GM19351 (cell line): ENCODE measurements around the gene DUSP12.
"Not testable (repeated sequence)": the region's sequence is repeated elsewhere in the genome, so short reads cannot be mapped to it uniquely, and the experiment has no call there.

ENCODE experiments used
- ATAC-seq: cut with Tn5 transposase; IDR thresholded peaks from one replicate; pipeline ENCODE4 v1.9.1; 2021; ENCODE audit warnings: mild to moderate bottlenecking, moderate library complexity; ENCODE audit not compliant: unreplicated experiment

The DUSP12 gene

DNA sequence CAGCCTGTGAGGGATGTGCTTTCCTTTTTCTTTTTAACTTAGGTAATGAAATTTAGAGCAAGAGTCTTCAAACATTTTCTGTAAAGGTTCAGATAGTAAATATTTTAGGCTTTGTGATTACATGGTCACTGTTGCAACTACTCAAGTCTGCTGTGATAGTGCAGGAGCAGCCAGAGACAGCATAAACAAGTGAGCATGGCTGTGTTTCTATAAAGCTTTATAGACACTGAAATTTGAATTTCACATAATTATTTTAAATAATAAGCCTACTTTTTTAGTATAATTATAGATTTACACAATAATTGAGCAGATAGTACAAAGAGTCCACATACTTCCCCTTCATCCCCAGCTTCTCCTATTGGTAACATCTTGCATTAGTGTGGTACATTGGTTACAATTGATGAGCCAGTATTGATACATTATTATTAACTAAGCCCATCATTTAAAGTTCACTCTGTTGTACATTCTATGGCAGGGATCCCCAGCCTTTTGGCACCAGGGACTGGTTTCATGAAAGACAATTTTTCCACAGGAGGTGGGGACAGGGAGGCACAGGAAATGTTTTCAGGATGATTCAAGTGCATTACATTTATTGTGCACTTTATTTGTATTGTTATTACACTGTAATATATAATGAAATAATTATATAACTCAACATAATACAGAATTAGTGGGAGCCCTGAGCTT, 19.5 kb downstream of the DUSP12 start:
- ATAC-seq: no peak

DNA sequence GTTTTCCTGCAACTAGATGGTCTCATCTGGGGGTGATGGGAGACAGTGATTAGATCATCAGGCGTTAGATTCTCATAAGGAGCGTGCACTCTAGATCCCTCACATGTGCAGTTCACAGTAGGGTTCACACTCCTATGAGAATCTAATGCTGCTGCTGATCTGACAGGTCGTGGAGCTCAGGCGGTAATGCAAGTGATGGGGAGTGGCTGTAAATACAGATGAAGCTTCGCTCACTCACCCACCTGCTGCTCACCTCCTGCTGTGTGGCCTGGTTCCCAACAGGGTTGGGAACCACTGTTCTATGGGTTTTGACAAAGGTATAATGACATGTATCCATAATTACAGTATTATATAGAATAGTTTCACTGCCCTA, 20.1 kb downstream of the DUSP12 start:
- ATAC-seq: not testable (repeated sequence)

DNA sequence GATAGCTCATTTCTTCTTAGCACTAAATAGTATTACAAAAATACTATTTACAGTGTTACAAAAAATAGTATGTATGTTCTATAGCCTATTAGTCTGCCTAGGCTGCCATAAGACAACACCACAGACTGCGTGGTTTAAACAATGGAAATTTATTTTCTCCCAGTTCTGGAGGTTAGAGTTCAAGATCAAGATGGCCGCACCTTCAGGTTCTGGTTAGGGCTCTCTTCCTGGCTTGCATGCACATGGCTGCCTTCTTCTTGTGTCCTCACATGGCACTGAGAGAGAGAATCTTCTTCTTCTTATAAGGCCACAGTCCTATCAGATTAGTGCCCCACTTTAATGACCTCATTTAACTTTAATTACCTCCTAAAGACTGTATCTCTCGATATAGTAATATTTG, 20.7 kb downstream of the DUSP12 start:
- no peak for ATAC-seq

DNA sequence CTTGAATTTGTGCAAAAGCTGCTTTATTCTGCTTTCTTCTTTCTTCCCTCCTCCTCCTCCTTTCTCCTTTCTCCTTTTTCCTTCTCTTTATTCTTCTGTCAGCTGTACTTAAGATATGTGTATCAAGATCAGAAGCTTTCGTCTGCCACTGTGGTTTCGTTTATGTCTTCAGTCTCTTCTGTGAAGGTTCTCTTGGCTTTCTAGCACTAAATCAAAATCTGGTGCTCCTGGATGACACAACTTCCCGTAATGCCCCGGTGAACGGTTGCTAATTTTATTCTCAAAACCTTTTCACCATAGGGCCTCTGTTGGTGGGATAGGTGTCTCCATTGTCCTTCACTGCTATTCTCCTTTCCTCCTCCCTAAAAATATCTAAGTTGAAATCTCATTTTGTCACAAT, 21.6 kb downstream of the DUSP12 start:
- no peak for ATAC-seq

DNA sequence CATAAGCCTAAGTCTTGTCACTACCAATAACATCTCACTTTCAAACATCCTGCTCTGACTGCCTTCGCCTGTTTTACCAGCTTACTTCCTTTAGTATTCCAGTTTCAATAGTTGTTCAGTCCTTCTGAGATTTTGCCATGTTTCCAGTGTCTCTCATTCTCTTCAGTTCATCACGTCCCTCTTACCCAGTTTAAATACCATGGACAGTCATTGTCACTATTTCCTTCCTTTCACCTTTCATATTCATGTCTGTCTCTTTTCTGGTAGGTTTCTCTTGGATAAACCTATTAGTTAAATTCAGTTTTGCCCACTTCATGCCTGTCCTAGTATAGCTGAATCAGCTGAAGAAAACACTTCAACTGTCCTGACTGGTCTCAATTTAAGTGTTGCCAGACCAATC, 22.4 kb downstream of the DUSP12 start:
- ATAC-seq: no peak

DNA sequence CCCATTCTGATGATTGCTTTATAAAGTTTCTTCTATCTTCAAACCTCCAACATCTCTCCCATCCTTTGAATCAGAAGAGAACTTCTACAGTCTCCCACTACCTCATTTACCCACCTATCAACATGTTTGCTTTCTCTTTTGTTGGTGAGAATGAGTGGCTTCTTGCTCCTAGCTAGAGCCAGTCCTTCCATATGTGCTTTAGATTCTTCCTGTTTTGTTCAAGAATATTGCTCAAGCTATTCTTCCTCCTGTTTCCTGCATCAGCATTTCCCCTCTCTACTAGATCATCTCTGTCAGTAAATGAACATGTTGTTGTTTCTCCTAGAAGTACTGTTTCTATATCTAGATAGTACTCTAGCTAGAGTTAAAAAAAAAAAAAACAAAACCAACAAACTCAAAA, 22.8 kb downstream of the DUSP12 start:
- ATAC-seq: no peak

DNA sequence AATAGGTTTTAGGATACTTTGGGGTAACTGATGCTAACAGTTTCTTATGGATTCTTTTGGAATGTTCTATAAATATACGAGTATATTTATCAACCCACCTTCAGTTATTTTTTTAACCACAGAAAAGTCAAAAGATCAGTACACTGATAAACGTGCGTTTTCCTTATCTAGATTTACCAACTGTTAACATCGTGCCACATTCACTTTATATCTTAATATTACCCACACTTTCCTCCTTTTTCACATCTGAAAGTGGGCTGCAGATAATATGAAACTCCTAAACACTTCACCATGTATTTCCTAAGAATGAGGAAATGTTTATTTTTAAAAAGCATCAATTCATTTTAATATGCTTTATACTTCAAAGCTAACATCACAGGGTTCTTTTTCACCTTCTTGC, 24.2 kb downstream of the DUSP12 start:
- no peak for ATAC-seq

DNA sequence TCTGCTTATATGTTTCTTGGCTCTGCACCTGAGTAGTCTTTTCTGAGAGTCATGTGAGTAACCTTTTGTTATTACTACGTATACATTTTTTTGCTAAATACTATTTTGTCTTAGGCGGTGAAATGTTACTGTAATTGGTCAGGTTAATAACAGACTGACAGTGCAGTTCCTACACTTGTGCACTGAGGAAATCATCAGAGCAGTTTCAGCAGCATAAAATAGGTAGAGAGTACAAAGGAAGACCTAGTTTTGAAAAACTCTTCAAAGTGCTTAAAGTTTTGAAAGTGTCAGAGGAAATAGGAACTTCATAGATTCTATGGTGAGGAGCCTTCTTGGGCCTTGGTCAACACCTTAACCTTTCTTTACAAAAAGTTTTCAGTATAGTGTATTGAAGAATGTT, 27.7 kb downstream of the DUSP12 start:
- no peak for ATAC-seq

DNA sequence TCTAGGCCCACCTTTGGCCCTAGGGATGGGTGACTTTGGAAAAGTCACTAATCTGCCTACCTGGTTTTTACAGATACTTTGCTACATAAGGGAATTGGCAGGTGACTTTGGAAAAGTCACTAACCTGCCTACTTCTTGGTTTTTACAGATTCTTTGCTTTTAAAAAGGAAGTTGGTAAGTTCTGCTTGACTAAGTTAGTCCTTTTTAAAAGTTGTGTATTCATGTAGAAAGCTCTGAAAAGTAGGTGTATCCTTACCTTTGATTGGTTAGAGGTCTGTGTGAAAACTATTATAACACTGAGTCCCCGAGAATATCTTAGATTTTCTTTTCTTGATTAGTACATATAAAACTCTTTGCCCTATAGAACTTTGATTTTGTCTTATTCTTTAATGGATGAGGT, 28.9 kb downstream of the DUSP12 start:
- no peak for ATAC-seq

DNA sequence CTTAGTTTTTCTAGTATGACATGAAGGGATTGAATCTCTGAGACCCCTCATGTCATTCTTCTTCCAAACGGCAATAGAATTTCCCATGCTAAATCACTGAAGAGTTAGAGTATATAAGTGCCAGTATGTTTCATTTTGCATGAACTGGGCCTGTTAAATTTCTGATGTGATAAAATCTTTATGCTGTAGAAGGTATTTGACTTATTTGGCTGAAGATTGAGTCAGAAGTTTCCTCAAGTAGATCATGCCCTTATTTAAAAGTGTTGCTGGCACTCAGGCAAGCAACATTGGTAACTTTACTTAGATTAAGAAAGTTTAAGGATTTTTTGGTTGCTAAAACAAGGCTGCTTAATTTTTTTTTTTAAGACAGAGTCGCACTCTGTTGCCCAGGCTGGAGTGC, 29.8 kb downstream of the DUSP12 start:
- no peak for ATAC-seq

DNA sequence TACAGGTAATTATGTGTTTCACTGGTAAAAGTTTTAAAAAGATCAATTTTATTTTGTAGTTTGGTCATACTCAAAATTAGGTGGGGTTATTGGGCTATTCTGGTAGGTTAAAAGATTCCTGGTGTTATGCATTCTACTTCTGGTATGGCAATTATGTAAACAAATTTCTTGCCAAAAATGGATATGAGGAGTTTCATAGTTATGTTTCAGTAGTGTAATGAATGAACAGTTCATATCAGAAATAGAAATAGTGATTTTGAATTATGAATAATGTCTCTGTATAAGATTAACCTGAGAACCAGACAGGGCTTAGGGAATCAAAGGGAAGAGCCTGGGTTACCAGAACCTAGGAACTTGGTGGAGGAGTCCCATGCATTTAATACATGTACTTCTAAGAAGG, 32.4 kb downstream of the DUSP12 start:
- ATAC-seq: peak; percentile 63

DNA sequence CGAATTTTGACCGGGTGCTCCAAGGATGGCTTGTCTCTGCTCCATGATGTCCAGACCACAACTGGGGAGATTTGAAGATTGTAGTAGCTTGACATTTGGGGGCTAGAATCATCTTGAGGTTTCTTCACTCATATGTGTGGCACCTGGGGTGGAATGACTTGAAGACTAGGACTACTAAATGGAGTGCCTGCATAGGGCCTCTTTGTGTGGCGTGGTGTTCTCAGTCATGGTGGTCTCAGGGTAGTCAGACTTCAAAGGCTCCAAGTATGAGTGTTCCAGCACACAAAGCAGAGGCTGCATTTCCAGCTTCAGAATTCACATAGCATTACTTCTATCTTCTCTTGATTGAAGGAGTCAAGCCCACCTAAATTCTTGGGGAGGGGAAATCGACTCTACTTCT, 33.3 kb downstream of the DUSP12 start:
- ATAC-seq: no peak

DNA sequence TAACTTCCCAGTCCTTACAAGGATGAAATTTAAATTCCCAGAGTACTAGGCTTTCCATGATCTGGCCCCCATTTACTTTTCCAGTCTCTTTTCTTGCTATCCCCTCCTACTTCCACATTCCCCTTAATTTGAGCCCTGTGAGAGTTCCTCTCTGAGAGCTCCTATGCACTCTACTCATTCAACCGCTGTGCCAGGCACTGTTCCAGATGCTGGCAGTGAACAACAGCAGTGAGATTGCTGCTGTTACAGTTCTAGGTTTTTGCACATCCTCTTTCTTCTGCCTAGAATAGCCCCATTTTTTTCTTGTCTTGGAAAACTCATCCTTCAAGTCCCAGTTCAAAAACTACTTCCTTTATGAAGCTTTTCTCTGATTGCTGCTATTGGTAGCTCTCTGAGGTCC, 35.4 kb downstream of the DUSP12 start:
- ATAC-seq: no peak

DNA sequence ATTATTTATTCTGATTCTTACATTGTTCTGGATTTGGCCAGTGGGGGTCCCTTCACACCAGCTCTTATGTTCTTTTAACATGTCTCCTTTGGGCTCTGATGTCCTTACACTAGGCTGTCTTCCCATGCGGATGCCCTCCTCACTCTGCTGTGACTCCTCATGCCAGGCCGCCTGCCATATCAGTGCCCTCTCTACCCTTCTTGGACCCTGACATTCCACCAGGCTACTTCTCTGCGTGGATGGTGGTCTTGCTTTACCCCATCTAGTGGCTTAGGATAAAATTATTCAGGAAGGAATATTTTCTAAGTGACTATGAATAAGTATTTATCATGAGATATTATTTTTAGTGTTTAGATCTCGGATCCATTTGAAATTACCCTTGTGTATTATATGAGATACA, 37.8 kb downstream of the DUSP12 start:
- ATAC-seq: no peak

DNA sequence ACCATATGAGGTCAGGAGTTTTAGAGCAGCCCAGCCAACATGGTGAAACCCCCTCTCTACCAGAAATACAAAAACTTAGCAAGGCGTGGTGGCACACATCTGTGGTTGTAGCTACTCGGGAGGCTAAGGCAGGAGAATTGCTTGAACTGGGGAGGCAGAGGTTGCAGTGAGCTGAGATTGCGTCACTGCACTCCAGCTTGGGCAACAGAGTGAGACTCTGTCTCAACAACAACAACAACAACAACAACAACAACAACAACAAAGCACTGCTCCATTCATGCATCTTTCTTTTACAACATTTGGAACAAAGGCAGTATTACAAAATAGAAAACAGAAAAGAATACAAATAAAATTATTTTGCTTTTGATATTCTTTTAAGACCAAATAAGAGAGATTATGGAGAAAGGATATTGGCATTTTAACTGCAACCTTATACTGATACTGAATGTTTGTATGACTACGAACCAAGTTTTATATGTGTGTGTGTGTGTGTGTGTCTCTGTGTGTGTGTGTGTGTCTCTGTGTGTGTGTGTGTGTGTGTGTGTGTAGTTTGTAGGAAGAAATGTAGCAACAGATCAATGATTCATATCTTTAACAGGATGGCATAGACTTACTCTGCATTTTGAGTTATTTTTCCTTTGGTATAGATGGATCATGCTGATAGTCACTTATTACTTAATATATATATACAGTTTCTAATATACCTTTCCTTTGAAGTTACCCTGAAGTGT, 41.2 kb downstream of the DUSP12 start:
- ATAC-seq: no peak

DNA sequence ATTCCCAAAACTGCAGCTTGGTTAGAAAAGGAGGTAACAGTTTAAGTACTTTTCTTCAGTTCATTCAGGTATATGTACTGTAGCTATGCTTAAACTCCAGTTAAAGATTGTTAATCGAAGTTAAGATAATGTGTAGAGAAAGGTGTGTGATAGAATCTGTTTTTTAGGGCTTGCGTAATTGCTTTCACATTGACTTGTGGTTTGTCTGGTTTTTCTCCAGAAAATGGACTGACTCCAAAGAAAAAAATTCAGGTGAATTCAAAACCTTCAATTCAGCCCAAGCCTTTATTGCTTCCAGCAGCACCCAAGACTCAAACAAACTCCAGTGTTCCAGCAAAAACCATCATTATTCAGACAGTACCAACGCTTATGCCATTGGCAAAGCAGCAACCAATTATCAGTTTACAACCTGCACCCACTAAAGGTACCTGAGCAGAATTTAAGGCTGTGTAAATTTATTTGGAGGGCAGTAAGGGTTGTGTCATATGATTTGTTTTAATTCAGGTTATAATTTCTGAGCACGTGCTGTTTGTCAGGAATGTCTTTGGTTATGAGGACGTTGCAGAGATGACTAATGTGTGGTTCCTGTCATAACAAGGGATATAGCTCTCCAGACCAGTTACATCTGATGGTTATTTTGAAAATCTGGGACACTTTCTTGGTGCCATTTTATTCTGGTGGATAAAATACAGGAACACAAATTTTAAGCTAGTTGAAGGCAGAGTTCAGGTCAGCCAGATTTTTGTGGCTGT, 42.5 kb downstream of the DUSP12 start:
- ATAC-seq: no peak

DNA sequence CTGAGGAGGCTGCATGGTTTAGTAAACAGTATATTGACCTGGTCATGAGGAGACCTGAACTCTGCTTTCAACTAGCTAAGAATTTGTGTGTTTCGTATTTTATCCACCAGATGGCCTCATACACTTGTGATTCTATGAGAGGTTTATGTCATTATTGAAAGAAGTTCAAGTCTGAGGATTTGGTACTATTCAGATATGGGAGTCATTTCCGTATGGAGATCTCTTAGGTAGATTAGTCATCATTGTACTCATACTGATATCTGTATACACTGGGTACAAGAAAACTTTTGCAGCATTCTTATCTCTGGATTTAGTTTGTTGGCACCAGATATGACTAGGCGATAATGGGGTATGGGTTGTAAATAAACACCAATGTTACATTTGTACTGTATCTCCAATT, 43.2 kb downstream of the DUSP12 start:
- peak; percentile 86 for ATAC-seq

DNA sequence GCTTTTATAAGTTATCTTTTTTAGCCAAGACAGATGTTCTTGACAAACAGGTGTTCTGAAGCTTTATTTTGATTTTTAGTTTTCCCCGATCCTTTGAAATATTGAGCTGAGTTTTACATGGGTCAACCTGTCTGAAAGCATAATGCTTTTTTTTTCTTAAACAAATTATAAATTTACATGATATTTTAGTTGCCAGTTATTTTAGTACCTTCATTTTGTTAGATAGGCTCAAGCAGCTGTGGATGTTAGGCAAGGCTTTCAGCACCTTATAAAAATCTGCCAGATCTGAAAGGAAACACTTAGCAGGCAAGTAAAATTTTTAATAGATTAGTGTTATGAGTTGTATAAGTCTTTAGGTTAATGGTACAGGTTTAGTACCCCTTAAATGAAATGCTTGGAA, 50.2 kb downstream of the DUSP12 start:
- ATAC-seq: no peak

DNA sequence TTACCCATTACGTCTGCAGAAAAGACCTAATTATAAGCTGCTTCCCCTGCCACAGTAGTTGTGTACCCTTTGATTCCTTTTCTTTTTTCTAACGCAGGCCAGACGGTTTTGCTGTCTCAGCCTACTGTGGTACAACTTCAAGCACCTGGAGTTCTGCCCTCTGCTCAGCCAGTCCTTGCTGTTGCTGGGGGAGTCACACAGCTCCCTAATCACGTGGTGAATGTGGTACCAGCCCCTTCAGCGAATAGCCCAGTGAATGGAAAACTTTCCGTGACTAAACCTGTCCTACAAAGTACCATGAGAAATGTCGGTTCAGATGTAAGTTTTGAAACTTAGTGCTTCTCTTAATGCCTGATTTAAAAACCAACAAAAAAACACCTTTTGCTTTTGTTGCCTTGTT, 52.4 kb downstream of the DUSP12 start:
- ATAC-seq: no peak

DNA sequence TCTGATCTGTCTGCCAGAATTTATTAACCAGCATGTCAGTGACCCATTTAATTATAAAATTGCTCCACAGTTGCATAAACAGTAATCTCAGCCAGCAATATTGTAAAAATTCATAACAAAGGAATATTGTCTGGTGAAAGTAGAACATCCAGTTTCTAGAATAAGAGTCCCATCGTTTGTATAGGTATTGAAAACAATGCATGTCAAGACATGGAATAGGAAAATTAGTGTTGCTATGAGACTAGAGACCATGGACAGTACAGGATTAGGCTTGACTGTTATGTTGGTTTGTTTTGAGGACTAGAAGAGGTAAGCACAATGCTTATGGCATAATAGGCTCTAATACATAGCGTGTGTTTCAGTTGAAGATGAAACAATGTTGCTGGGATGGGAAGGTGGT, 53.6 kb downstream of the DUSP12 start:
- ATAC-seq: no peak

DNA sequence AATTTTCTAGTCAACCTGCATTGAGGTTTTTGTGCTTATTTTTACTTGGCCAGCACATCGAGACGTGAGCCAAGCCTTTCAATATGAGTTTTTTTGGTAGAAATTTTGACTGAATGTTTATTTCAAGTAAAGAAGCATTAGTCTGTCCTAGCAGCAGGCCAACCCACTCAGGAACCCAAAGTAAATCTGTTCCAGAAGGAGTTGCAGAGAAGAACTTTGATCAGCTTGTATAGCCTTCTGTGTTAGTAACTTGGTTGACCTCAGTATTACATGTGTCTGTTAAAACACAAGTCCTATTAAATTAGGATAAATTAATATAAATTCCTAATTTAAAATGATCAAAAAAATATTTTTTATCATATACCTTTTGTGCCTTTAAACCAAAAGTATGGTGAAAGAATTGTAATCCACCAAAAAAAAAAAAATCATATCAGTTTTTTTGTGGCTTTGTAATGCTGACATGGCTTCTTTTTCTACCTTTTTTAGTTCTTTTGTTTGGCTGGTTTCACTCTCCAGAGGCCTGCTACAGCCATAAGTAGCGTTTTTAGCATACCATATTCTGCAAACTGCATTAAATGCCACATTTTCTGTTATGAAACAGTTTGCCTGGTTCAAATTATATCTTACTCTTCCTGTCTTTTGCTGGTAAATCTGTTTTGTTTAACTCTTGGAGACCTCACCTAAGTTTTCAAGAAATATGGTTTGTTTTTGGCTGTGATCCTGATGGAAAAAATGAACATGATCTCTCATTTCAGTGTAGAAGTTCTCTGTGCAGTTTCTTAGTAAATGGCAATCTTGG, 56.0 kb downstream of the DUSP12 start:
- ATAC-seq: no peak
